Endothelial cell of umbilical vein (primary cell): ENCODE data around the gene SLIT1. TPM values are rescaled to one million over a fixed set of nuclear protein-coding genes. Genes with fewer than 3 reads are reported as not detected.

Experiments
- BruUV-seq: library from RNA; stranded (reverse); fragments of 400-500 nt; replicated peaks from 2 replicates; lab custom pipeline; 2021; lab: Mats Ljungman, UMichigan
- CTCF ChIA-PET: fragments of 300-600, 350-600 bp; sonication (Branson Sonifier 250); formaldehyde crosslinking; loops from one replicate; lab custom pipeline; 2021; ENCODE audit warnings: antibody characterized with exemption, inconsistent platforms; lab: Charles Lee
- POLR2A ChIA-PET: fragments of 300-600, 350-600 bp; sonication (Branson Sonifier 250); formaldehyde crosslinking; loops from one replicate; lab custom pipeline; 2021; ENCODE audit warnings: antibody characterized with exemption, inconsistent platforms; lab: Charles Lee
- DNase-seq: peaks from one replicate; pipeline ENCODE4 v3.0.0-alpha.2; 2011; ENCODE audit warnings: low read depth, low spot score
- FAIRE-seq: peaks from 2 replicates; lab custom pipeline; 2011; peaks lifted over from hg19 to GRCh38; lab: Jason Lieb, UNC
- H2AFZ ChIP-seq: 2 replicates; pipeline ENCODE4 v1.6.0; 2012; ENCODE audit warnings: low read depth, low read length, control low read depth, inconsistent platforms
- H3K27ac ChIP-seq: 2 replicates; pipeline ENCODE4 v1.5.1; 2011; ENCODE audit warnings: low read depth, mild to moderate bottlenecking, control low read depth, low read length, moderate library complexity; ENCODE audit not compliant: insufficient read depth
- H3K27me3 ChIP-seq, 2 experiments: 2 replicates each; pipeline versions ENCODE4 v1.6.0 to v1.6.1; 2011; ENCODE audit warnings: low read length in 2 of 2, mixed read lengths in 1 of 2; ENCODE audit not compliant: control insufficient read depth in 2 of 2, insufficient read depth in 2 of 2
- H3K36me3 ChIP-seq, 2 experiments: 2 replicates in 1 of 2; 3 replicates in 1 of 2; pipeline ENCODE4 v1.5.1; 2011; ENCODE audit warnings: low read length in 2 of 2, mild to moderate bottlenecking in 1 of 2, moderate library complexity in 1 of 2; ENCODE audit not compliant: control insufficient read depth in 2 of 2, insufficient read depth in 2 of 2; ENCODE audit errors: extremely low read depth in 1 of 2
- H3K4me1 ChIP-seq: 3 replicates; pipeline ENCODE4 v1.5.1; 2011; ENCODE audit warnings: mild to moderate bottlenecking, low read length; ENCODE audit not compliant: control insufficient read depth, insufficient read depth; ENCODE audit errors: extremely low read depth
- H3K4me2 ChIP-seq: 2 replicates; pipeline ENCODE4 v1.6.1; 2011; ENCODE audit warnings: low read length, control low read depth, mixed read lengths; ENCODE audit not compliant: insufficient read depth
- H3K4me3 ChIP-seq, 3 experiments: fragments of 200-600 bp in 1 of 3; sonication (generic), shearing (Covaris generic) in 1 of 3; replicated peaks in 1 of 3; 2 replicates each; pipeline ENCODE4 v1.5.1; 2011 to 2016; ENCODE audit warnings: control low read depth in 3 of 3, low read length in 3 of 3, mild to moderate bottlenecking in 2 of 3, inconsistent platforms in 1 of 3, low read depth in 1 of 3, moderate library complexity in 1 of 3; ENCODE audit not compliant: insufficient read depth in 1 of 3
- H3K79me2 ChIP-seq: 2 replicates; pipeline ENCODE4 v1.6.0; 2012; ENCODE audit warnings: low read length, inconsistent platforms; ENCODE audit not compliant: control insufficient read depth, insufficient read depth
- H3K9ac ChIP-seq: replicated peaks from 2 replicates; pipeline ENCODE3; 2011; ENCODE audit warnings: low read length, control low read depth; ENCODE audit not compliant: insufficient read depth; ENCODE audit errors: extremely low read depth
- H3K9me1 ChIP-seq: replicated peaks from 3 replicates; pipeline ENCODE4 v1.6.0; 2011; ENCODE audit warnings: mild to moderate bottlenecking, low read length; ENCODE audit not compliant: control insufficient read depth, insufficient read depth; ENCODE audit errors: extremely low read depth
- H3K9me3 ChIP-seq: replicated peaks from 2 replicates; pipeline ENCODE4 v1.5.1; 2012; ENCODE audit warnings: low read length, inconsistent platforms; ENCODE audit not compliant: control insufficient read depth, insufficient read depth
- H4K20me1 ChIP-seq: replicated peaks from 2 replicates; pipeline ENCODE3; 2011; ENCODE audit warnings: mild to moderate bottlenecking, low read length; ENCODE audit not compliant: control insufficient read depth, insufficient read depth; ENCODE audit errors: extremely low read depth
- EZH2 ChIP-seq: IDR thresholded peaks from 2 replicates; pipeline ENCODE4 v1.6.1; 2012; ENCODE audit warnings: borderline replicate concordance, low read depth, mild to moderate bottlenecking, moderate library complexity, low read length, inconsistent platforms; ENCODE audit not compliant: severe bottlenecking
- FOS ChIP-seq: IDR thresholded peaks from 2 replicates; pipeline ENCODE4 v1.6.1; 2011; ENCODE audit warnings: mild to moderate bottlenecking, low read length, moderate library complexity, borderline replicate concordance; ENCODE audit not compliant: insufficient read depth
- GATA2 ChIP-seq: IDR thresholded peaks from 2 replicates; pipeline ENCODE4 v1.7.0; 2011; ENCODE audit warnings: low read depth, mild to moderate bottlenecking, moderate library complexity, mixed read lengths, low read length; ENCODE audit not compliant: insufficient read length, insufficient read depth
- JUN ChIP-seq: IDR thresholded peaks from 2 replicates; pipeline ENCODE4 v1.6.1; 2011; ENCODE audit warnings: borderline replicate concordance, low read depth; ENCODE audit not compliant: insufficient read length, insufficient read depth
- MAX ChIP-seq: IDR thresholded peaks from 2 replicates; pipeline ENCODE4 v1.6.1; 2011; ENCODE audit not compliant: insufficient read depth, insufficient read length
- MYC ChIP-seq: IDR thresholded peaks from one replicate; pipeline ENCODE4 v1.6.1; 2011; ENCODE audit warnings: mild to moderate bottlenecking, low read depth, low read length
- POLR2A ChIP-seq: IDR thresholded peaks from 2 replicates; pipeline ENCODE4 v1.6.1; 2012; ENCODE audit warnings: low read depth, mild to moderate bottlenecking, control low read depth, low read length
- POLR2AphosphoS5 ChIP-seq: IDR thresholded peaks from 2 replicates; pipeline ENCODE4 v1.6.1; 2012; ENCODE audit warnings: low read depth, mild to moderate bottlenecking, control low read depth, low read length, moderate library complexity; ENCODE audit not compliant: insufficient read depth
- dilution Hi-C: fragments of 300-500 bp; cut with MboI; formaldehyde crosslinking; loops from one replicate; pipeline ENCODE4 v1.15.0; 2019; ENCODE audit warnings: low sequenced_read_pairs; ENCODE audit not compliant: extremely low pct_ligation_motif_present
- intact Hi-C: fragments of 100-400 bp; cut with micrococcal nuclease; formaldehyde crosslinking; loops from one replicate; pipeline ENCODE4 v1.10.0; 2022
- polyA plus RNA-seq, 4 experiments: library from polyadenylated mRNA; depleted of rRNA in 3 of 4; stranded (reverse) in 3 of 4; unstranded in 1 of 4; fragments of >200 nt; gene quantifications; 2 replicates each; pipeline versions ENCODE4 v1.2.1 to v1.2.3, GENCODE V29; 2011 to 2012; ENCODE audit warnings: missing spikeins in 1 of 4
- total RNA-seq: library from RNA; stranded (reverse); gene quantifications from 2 replicates; pipeline ENCODE4 v1.2.3, GENCODE V29; 2021
- TF ChIP-seq, protein P1 (sequence below), 2 donors: IDR thresholded peaks; 1 replicate in 1 of 2; 2 replicates in 1 of 2; pipeline ENCODE4 v1.5.1; 2011; ENCODE audit warnings: low read length in 2 of 2, mild to moderate bottlenecking in 2 of 2, moderate library complexity in 2 of 2, control low read depth in 1 of 2, inconsistent platforms in 1 of 2, low read depth in 1 of 2; ENCODE audit not compliant: insufficient read depth in 1 of 2; ENCODE audit errors: extremely low read depth in 1 of 2

The SLIT1 gene
- total and polyA plus RNA-seq, 2 donors (not counting 3 experiments of a cell fraction or from before 2014, with no cell fraction given): 0.04 to 0.20 TPM

DNA sequence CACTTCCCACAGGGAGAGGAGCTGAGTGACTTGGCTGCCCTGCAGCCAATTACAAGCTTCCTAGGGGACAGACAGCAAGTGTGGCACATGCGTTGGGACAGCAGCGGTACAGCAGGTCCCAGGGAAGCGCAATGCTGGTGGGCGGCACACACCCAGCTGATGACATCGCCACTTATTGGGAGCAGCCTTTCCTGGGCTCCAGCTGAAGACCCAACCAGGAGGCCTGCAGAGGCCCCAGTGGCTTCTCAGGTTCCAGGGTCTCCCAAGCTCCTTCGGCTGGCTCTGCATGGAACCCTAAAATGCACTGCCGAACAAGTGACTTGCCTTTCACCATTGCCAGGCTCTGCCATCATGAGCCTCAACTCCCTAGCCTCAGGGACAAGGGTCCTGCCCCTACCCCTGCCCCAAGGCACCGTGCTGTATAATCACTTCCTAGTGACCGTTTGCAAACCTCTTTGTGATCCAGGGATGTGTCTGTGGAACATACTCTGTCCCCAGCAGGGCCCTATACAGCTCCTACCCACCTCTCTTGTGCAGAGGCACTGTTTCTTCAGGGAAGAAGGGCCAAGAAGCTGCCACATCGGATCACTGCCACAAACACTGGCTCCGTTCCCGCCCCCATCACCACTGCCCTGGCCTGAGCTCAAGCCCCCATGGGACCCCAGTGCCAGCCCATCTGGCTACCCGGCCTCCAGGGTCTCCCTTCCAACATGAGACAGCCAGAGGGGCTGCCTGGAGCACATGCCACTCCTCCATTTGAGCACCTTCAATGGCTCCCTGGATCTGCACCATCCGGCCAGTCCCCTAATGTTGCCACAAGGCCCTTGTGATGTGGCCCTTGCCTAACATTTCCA lies 19.3 kb upstream of the SLIT1 start:
- ChIA-PET CTCF (interaction anchor here (1.0 to 13.0 kb wide), 8 partner anchors 6 to 167 kb away, joined by 3 to 397 read pairs (median 8); no protein-coding TSS in a partner anchor), POLR2A (no interaction called here)
- no peaks in the 10 kb centered on the region for H3K9me3 ChIP-seq
- H3K4me3 ChIP-seq: no peak overlapping the region
- H3K4me2 ChIP-seq: no peak overlapping the region
- FAIRE-seq (no peak), DNase-seq (no peak)
- no peak overlapping the region for H3K27ac ChIP-seq
- no peaks in the 10 kb centered on the region for H3K9me1 ChIP-seq
- H3K27me3 ChIP-seq: no peaks in the 10 kb centered on the region
- BruUV-seq: no TSS peak
- no peaks in the 10 kb centered on the region for H3K36me3 ChIP-seq
- intact Hi-C loops (no loop called here), dilution Hi-C loops (no loop called here)
- no peaks in the 10 kb centered on the region for H4K20me1 ChIP-seq
- H3K4me1 ChIP-seq: no peaks in the 10 kb centered on the region
- no peaks in the 10 kb centered on the region for H3K79me2 ChIP-seq
- H2AFZ ChIP-seq: no peak overlapping the region
- no peak overlapping the region for H3K9ac ChIP-seq
- TF ChIP-seq POLR2AphosphoS5 (no peak), JUN (no peak), POLR2A (no peak), EZH2 (no peak), MYC (no peak), MAX (no peak), GATA2 (no peak), FOS (no peak)
- TF ChIP-seq, protein P1, sequence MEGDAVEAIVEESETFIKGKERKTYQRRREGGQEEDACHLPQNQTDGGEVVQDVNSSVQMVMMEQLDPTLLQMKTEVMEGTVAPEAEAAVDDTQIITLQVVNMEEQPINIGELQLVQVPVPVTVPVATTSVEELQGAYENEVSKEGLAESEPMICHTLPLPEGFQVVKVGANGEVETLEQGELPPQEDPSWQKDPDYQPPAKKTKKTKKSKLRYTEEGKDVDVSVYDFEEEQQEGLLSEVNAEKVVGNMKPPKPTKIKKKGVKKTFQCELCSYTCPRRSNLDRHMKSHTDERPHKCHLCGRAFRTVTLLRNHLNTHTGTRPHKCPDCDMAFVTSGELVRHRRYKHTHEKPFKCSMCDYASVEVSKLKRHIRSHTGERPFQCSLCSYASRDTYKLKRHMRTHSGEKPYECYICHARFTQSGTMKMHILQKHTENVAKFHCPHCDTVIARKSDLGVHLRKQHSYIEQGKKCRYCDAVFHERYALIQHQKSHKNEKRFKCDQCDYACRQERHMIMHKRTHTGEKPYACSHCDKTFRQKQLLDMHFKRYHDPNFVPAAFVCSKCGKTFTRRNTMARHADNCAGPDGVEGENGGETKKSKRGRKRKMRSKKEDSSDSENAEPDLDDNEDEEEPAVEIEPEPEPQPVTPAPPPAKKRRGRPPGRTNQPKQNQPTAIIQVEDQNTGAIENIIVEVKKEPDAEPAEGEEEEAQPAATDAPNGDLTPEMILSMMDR (IDR thresholded peaks at IDR 0.05; ENCODE audit: extremely low read depth in 1 of 2, insufficient read depth in 1 of 2, low read depth in 1 of 2, low read length in 2 of 2): no peak
